HCT116 (cell line): ENCODE results near the gene FBXO34. TPM values are rescaled to one million over a fixed set of nuclear protein-coding genes. Genes with fewer than 3 reads are reported as not detected.

ENCODE experiments used
- ATAC-seq: fragments of 200-7000 bp; cut with Tn5 transposase; 2 replicates; pipeline ENCODE4 v1.9.1; 2020; ENCODE audit warnings: mild to moderate bottlenecking, moderate library complexity
- BruUV-seq: library from RNA; stranded (reverse); fragments of 400-500 nt; replicated peaks from 2 replicates; lab custom pipeline; 2021; lab: Mats Ljungman, UMichigan
- CTCF ChIA-PET: fragments of 300-600 bp; sonication (Branson Sonifier 250); formaldehyde crosslinking; loops from one replicate; lab custom pipeline; 2021; ENCODE audit warnings: antibody characterized with exemption; lab: Charles Lee
- POLR2A ChIA-PET: fragments of 300-600, 350-600 bp; sonication (Branson Sonifier 250); formaldehyde crosslinking; loops from one replicate; lab custom pipeline; 2021; ENCODE audit warnings: antibody characterized with exemption; lab: Charles Lee
- RAD21 ChIA-PET, 2 experiments: fragments of 300-600 bp; sonication (Branson Sonifier 250); formaldehyde crosslinking; loops; one replicate each; lab custom pipeline; 2023; ENCODE audit warnings: low total read pairs in 2 of 2; ENCODE audit not compliant: uncharacterized antibody in 2 of 2, unreplicated experiment in 2 of 2, low non-redundant PET in 1 of 2; lab: Charles Lee
- DNase-seq: peaks from one replicate; pipeline ENCODE4 v3.0.0-alpha.2; 2010; ENCODE audit warnings: low read depth, low spot score
- H2AFZ ChIP-seq: fragments of 200-600 bp; shearing (Covaris generic), sonication (generic); 2 replicates; pipeline ENCODE4 v1.6.1; 2017; ENCODE audit warnings: low read depth, mixed run types, mixed read lengths, antibody characterized with exemption, low read length; ENCODE audit not compliant: poor library complexity, severe bottlenecking
- H3K27ac ChIP-seq: 2 replicates; pipeline ENCODE4 v1.5.1; 2012; ENCODE audit warnings: low read depth, low read length
- H3K27me3 ChIP-seq: fragments of 200-600 bp; sonication (generic); 2 replicates; pipeline ENCODE4 v1.6.1; 2016; ENCODE audit warnings: mixed run types, low read length, mixed read lengths; ENCODE audit not compliant: insufficient read depth
- H3K36me3 ChIP-seq, 2 experiments: fragments of 200-500 bp in 1 of 2; fragments of 200-600 bp in 1 of 2; sonication (Bioruptor generic) in 1 of 2; sonication (generic) in 1 of 2; 2 replicates each; pipeline versions ENCODE4 v1.5.1 to v1.6.1; 2014 to 2016; ENCODE audit warnings: low read length in 2 of 2, inconsistent platforms in 1 of 2, mixed read lengths in 1 of 2, mixed run types in 1 of 2; ENCODE audit not compliant: insufficient read depth in 2 of 2, control insufficient read depth in 1 of 2
- H3K4me1 ChIP-seq, 2 experiments: fragments of 200-600 bp in 1 of 2; sonication (generic) in 1 of 2; 2 replicates each; pipeline versions ENCODE4 v1.5.1 to v1.6.1; 2012 to 2017; ENCODE audit warnings: low read length in 2 of 2, inconsistent platforms in 1 of 2, mild to moderate bottlenecking in 1 of 2, mixed read lengths in 1 of 2, mixed run types in 1 of 2, moderate library complexity in 1 of 2; ENCODE audit not compliant: insufficient read depth in 2 of 2, control insufficient read depth in 1 of 2
- H3K4me2 ChIP-seq: fragments of 200-600 bp; sonication (generic); 2 replicates; pipeline ENCODE4 v1.6.1; 2017; ENCODE audit warnings: mixed run types, low read length, mixed read lengths
- H3K4me3 ChIP-seq, 2 experiments: fragments of 200-600 bp in 1 of 2; sonication (generic) in 1 of 2; replicated peaks in 1 of 2; 2 replicates each; pipeline ENCODE4 v1.5.1; 2011 to 2016; ENCODE audit warnings: low read length in 2 of 2, control low read depth in 1 of 2, low read depth in 1 of 2, mild to moderate bottlenecking in 1 of 2, mixed read lengths in 1 of 2, mixed run types in 1 of 2
- H3K79me2 ChIP-seq: fragments of 200-600 bp; sonication (generic); 2 replicates; pipeline ENCODE4 v1.6.1; 2017; ENCODE audit warnings: mild to moderate bottlenecking, mixed run types, low read length, moderate library complexity, mixed read lengths; ENCODE audit not compliant: insufficient read depth
- H3K9ac ChIP-seq: fragments of 200-600 bp; sonication (generic); 2 replicates; pipeline ENCODE4 v1.6.1; 2016; ENCODE audit warnings: low read length, mixed read lengths
- H3K9me2 ChIP-seq: fragments of 200-600 bp; sonication (generic), shearing (Covaris generic); 2 replicates; pipeline ENCODE4 v1.6.1; 2017; ENCODE audit warnings: mixed run types, mild to moderate bottlenecking, moderate library complexity; ENCODE audit not compliant: insufficient read depth
- H3K9me3 ChIP-seq, 2 experiments: fragments of 200-500 bp in 1 of 2; fragments of 200-600 bp in 1 of 2; sonication (Bioruptor generic) in 1 of 2; sonication (generic) in 1 of 2; 2 replicates each; pipeline ENCODE4 v1.6.1; 2014 to 2017; ENCODE audit warnings: low read length in 2 of 2, mixed read lengths in 2 of 2, inconsistent platforms in 1 of 2, low read depth in 1 of 2, mild to moderate bottlenecking in 1 of 2, mixed run types in 1 of 2, moderate library complexity in 1 of 2; ENCODE audit not compliant: control insufficient read depth in 1 of 2, insufficient read depth in 1 of 2
- H4K20me1 ChIP-seq: fragments of 200-600 bp; sonication (generic), shearing (Covaris generic); 2 replicates; pipeline ENCODE4 v1.6.1; 2017; ENCODE audit warnings: mixed run types, mild to moderate bottlenecking, moderate library complexity; ENCODE audit not compliant: insufficient read depth
- CBX3 ChIP-seq: IDR thresholded peaks from 2 replicates; pipeline ENCODE4 v1.6.1; 2012; ENCODE audit warnings: low read depth
- CTCF ChIP-seq, 3 experiments: fragments of 200-600 bp in 1 of 3; sonication (generic) in 1 of 3; IDR thresholded peaks in 2 of 3; conservative IDR thresholded peaks in 1 of 3; 2 replicates each; pipeline ENCODE4 v1.5.1; 2012 to 2017; ENCODE audit warnings: low read depth in 2 of 3, low read length in 2 of 3, antibody characterized with exemption in 1 of 3, borderline replicate concordance in 1 of 3, control low read depth in 1 of 3, mild to moderate bottlenecking in 1 of 3, mixed read lengths in 1 of 3, mixed run types in 1 of 3, moderate library complexity in 1 of 3; ENCODE audit not compliant: insufficient read depth in 1 of 3
- EGR1 ChIP-seq: IDR thresholded peaks from 2 replicates; pipeline ENCODE4 v1.6.1; 2012; ENCODE audit warnings: low read depth
- ELF1 ChIP-seq: IDR thresholded peaks from 2 replicates; pipeline ENCODE4 v1.6.1; 2012; ENCODE audit warnings: low read depth, borderline replicate concordance
- EZH2 ChIP-seq: fragments of 200-600 bp; sonication (generic); IDR thresholded peaks from 2 replicates; pipeline ENCODE4 v1.6.1; 2017; ENCODE audit warnings: antibody characterized with exemption, mixed run types
- EZH2phosphoT487 ChIP-seq: fragments of 200-600 bp; IDR thresholded peaks from 2 replicates; pipeline ENCODE4 v1.6.1; 2018; ENCODE audit warnings: antibody characterized with exemption, borderline replicate concordance
- FOSL1 ChIP-seq: IDR thresholded peaks from 2 replicates; pipeline ENCODE4 v1.6.1; 2012; ENCODE audit warnings: low read depth
- JUND ChIP-seq: IDR thresholded peaks from 2 replicates; pipeline ENCODE4 v1.6.1; 2012
- MAX ChIP-seq: IDR thresholded peaks from 2 replicates; pipeline ENCODE4 v1.6.1; 2012
- POLR2AphosphoS5 ChIP-seq: IDR thresholded peaks from 2 replicates; pipeline ENCODE4 v1.6.1; 2011; ENCODE audit warnings: mild to moderate bottlenecking, low read depth, low read length, moderate library complexity
- REST ChIP-seq: IDR thresholded peaks from 2 replicates; pipeline ENCODE4 v1.6.1; 2012; ENCODE audit warnings: low read depth
- SIN3A ChIP-seq: IDR thresholded peaks from 2 replicates; pipeline ENCODE4 v1.6.1; 2012; ENCODE audit warnings: low read depth
- SP1 ChIP-seq: IDR thresholded peaks from 2 replicates; pipeline ENCODE4 v1.6.1; 2012; ENCODE audit warnings: low read depth
- SRF ChIP-seq: IDR thresholded peaks from 2 replicates; pipeline ENCODE4 v1.6.1; 2012; ENCODE audit warnings: low read depth
- TCF7L2 ChIP-seq: IDR thresholded peaks from 2 replicates; pipeline ENCODE4 v1.7.0; 2011; ENCODE audit warnings: borderline replicate concordance, inconsistent platforms; ENCODE audit not compliant: insufficient read depth, insufficient read length; ENCODE audit errors: extremely low read depth
- YY1 ChIP-seq: IDR thresholded peaks from 2 replicates; pipeline ENCODE4 v1.6.1; 2011; ENCODE audit warnings: low read length, low read depth, moderate library complexity, mild to moderate bottlenecking; ENCODE audit not compliant: insufficient replicate concordance; ENCODE audit errors: extremely low read depth
- ZBTB33 ChIP-seq: IDR thresholded peaks from 2 replicates; pipeline ENCODE4 v1.6.1; 2011; ENCODE audit warnings: mild to moderate bottlenecking, low read length, moderate library complexity; ENCODE audit not compliant: insufficient replicate concordance; ENCODE audit errors: extremely low read depth
- ZFX ChIP-seq: fragments of 450-650 bp; IDR thresholded peaks from 2 replicates; pipeline ENCODE4 v1.6.1; 2017
- ZNF274 ChIP-seq: fragments of 200-500 bp; sonication (Bioruptor generic); IDR thresholded peaks from 2 replicates; pipeline ENCODE4 v1.6.1; 2014; ENCODE audit warnings: mild to moderate bottlenecking, low read depth, low read length, inconsistent platforms
- intact Hi-C: fragments of 100-400 bp; cut with micrococcal nuclease; formaldehyde crosslinking; loops from 2 replicates; pipeline ENCODE4 v1.10.0; 2022
- total RNA-seq: library from RNA; stranded (reverse); gene quantifications from one replicate; pipeline ENCODE4 v1.2.1, GENCODE V29; 2021; ENCODE audit not compliant: unreplicated experiment
- TF ChIP-seq, protein P1 (sequence below): IDR thresholded peaks from 2 replicates; pipeline ENCODE4 v1.6.1; 2012

The FBXO34 gene
- total RNA-seq, 1 experiment from 2014 or later: 26.9 TPM

DNA sequence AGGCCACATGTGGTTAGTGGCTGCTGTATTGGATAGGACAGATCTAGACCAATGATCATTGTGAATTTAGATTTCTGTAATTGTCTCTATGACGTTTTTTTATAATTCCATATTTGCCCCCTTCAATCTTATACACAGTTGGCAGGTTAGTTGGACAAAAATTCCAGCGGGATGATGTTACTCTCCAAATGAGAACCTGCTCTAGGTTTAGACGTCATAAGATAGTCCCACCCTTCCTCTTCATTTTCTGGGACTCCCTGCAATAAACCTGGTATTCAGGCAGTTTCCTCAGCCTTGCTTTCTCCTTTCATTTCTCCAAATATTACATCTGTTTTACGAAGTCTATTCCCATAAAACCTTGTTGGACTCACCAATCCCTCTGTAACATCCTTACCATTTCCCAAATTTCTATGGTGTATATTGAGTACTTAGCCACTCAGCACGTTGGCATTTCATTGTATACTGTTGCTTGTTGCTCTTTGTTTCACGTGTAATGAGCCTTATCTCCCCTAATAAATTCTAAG, 10.2 kb downstream of the FBXO34 start:
- ChIA-PET CTCF (no interaction called here), POLR2A (no interaction called here), RAD21 (no interaction called here)
- no peaks in the 10 kb centered on the region for H3K9me3 ChIP-seq
- ATAC-seq (no peak), DNase-seq (no peak)
- H4K20me1 ChIP-seq: peaks cover 4% of the 10 kb centered on the region; the same call in 1 of the 2 replicates
- H3K27ac ChIP-seq: no peak overlapping the region
- no peaks in the 10 kb centered on the region for H3K9me2 ChIP-seq
- H3K36me3 ChIP-seq: 0 out of 4 replicates have a peak, but pooled peaks cover 2 to 4% of the 10 kb centered on the region in 2 experiments
- intact Hi-C loops: no loop called here
- H3K27me3 ChIP-seq: no peaks in the 10 kb centered on the region
- no peak overlapping the region for H3K9ac ChIP-seq
- no TSS peak for BruUV-seq
- no peak overlapping the region for H3K4me2 ChIP-seq
- no peak overlapping the region for H3K4me3 ChIP-seq
- H3K79me2 ChIP-seq: peaks cover 96% of the 10 kb centered on the region
- TF ChIP-seq REST: no peak
- TF ChIP-seq ZFX: no peak
- no peak for TF ChIP-seq EZH2phosphoT487
- no peak for TF ChIP-seq SP1
- TF ChIP-seq, protein P1, sequence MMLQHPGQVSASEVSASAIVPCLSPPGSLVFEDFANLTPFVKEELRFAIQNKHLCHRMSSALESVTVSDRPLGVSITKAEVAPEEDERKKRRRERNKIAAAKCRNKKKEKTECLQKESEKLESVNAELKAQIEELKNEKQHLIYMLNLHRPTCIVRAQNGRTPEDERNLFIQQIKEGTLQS: no peak
- TF ChIP-seq ZNF274: no peak
- TF ChIP-seq ZBTB33: no peak
- no peak for TF ChIP-seq EZH2
- TF ChIP-seq CBX3: no peak
- no peak for TF ChIP-seq POLR2AphosphoS5
- no peak for TF ChIP-seq FOSL1
- no peak for TF ChIP-seq EGR1
- no peak for TF ChIP-seq JUND
- no peak for TF ChIP-seq ELF1
- TF ChIP-seq SIN3A: no peak
- no peak for TF ChIP-seq TCF7L2
- TF ChIP-seq CTCF (IDR thresholded peaks at IDR 0.05 in 2 of 3, conservative IDR thresholded peaks at IDR 0.05 in 1 of 3; ENCODE audit: borderline replicate concordance in 1 of 3, insufficient read depth in 1 of 3, low read depth in 2 of 3, low read length in 2 of 3): no peak
- TF ChIP-seq SRF: no peak
- TF ChIP-seq MAX: no peak
- no peak for TF ChIP-seq YY1
- H2AFZ ChIP-seq: no peak overlapping the region
- peaks cover 0 to 6% of the 10 kb centered on the region in 2 experiments; a peak in 1 of 4 replicates for H3K4me1 ChIP-seq
